Measurements from ENCODE around the gene PAK1. TPM values are rescaled to one million over a fixed set of nuclear protein-coding genes. Genes with fewer than 3 reads are reported as not detected.

PAK1 gene
- total and polyA plus RNA-seq, 2 of the 8 experiments (the other 6 are each of a cell fraction or from before 2014, with no cell fraction given), result 87.7 to 151 TPM

- H3K4me3 ChIP-seq (ENCODE audit: extremely low read depth in 1 of 4, insufficient read depth in 2 of 4, low read depth in 3 of 4, low read length in 4 of 4), result no peak overlapping the region
- no peak overlapping the region for H4K5ac ChIP-seq (ENCODE audit: insufficient read length, low read depth, low read length)
- H3K18ac ChIP-seq (ENCODE audit: extremely low read depth, low read length), result no peak overlapping the region
- H3K23ac ChIP-seq (ENCODE audit: insufficient read length), result no peak overlapping the region
- peak overlapping the region; percentile 62 for H2AFZ ChIP-seq (ENCODE audit: low read length)
- H3K9ac ChIP-seq (replicated peaks in 1 of 4; ENCODE audit: extremely low read depth in 1 of 4, low read depth in 3 of 4, low read length in 3 of 4), result no peak overlapping the region
- no peak for DNase-seq (ENCODE audit: low read depth in 1 of 2, low spot score in 2 of 2)
- no peaks in the 10 kb centered on the region for H4K20me1 ChIP-seq (replicated peaks in 1 of 2; ENCODE audit: control insufficient read depth in 1 of 2, insufficient read depth in 2 of 2, low read length in 2 of 2)
- no peak overlapping the region for H2BK15ac ChIP-seq (ENCODE audit: low read length)
- no peaks in the 10 kb centered on the region for H3K79me2 ChIP-seq (ENCODE audit: control insufficient read depth in 1 of 2, insufficient read depth in 2 of 2, low read length in 2 of 2)
- H2BK12ac ChIP-seq (ENCODE audit: low read depth, low read length), result no peak overlapping the region
- ChIA-PET POLR2A (ENCODE audit: partially characterized antibody) (interaction anchor here (0.6 kb wide), 1 partner anchor 103 kb away, joined by 3 read pairs; no protein-coding TSS in a partner anchor), CTCF (ENCODE audit: partially characterized antibody) (no interaction called here)
- H3K23me2 ChIP-seq (ENCODE audit: low read depth, low read length), result no peaks in the 10 kb centered on the region
- no peak overlapping the region for H2BK20ac ChIP-seq (ENCODE audit: low read length)
- H3K4ac ChIP-seq (replicated peaks; ENCODE audit: insufficient read length, low read depth, low read length), result no peak overlapping the region
- H4K8ac ChIP-seq (ENCODE audit: extremely low read depth, insufficient read depth, low read length), result no peak overlapping the region
- H2BK5ac ChIP-seq (ENCODE audit: low read depth, low read length), result no peak overlapping the region
- no peak for FAIRE-seq
- no peak for TF ChIP-seq JUN (IDR thresholded peaks at IDR 0.05; ENCODE audit: low read depth, low read length)
- TF ChIP-seq MAFK (IDR thresholded peaks at IDR 0.05; ENCODE audit: low read depth, low read length), result no peak
- TF ChIP-seq CBX8 (IDR thresholded peaks at IDR 0.05; ENCODE audit: borderline replicate concordance, low read depth, low read length), result no peak
- TF ChIP-seq SIRT6 (IDR thresholded peaks at IDR 0.05; ENCODE audit: low read length), result no peak
- TF ChIP-seq FOSL1 (IDR thresholded peaks at IDR 0.05; ENCODE audit: insufficient read depth, low read depth, low read length), result no peak
- no peak for TF ChIP-seq SRF (IDR thresholded peaks at IDR 0.05; ENCODE audit: low read depth, low read length)
- TF ChIP-seq, protein P1, sequence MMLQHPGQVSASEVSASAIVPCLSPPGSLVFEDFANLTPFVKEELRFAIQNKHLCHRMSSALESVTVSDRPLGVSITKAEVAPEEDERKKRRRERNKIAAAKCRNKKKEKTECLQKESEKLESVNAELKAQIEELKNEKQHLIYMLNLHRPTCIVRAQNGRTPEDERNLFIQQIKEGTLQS (IDR thresholded peaks at IDR 0.05; ENCODE audit: insufficient read depth, low read depth, low read length), result no peak
- TF ChIP-seq CHD1 (IDR thresholded peaks at IDR 0.05; ENCODE audit: low read depth, low read length), result no peak
- no peak for TF ChIP-seq GTF2F1 (IDR thresholded peaks at IDR 0.05; ENCODE audit: borderline replicate concordance, low read depth, low read length)
- no peak for TF ChIP-seq GABPA (IDR thresholded peaks at IDR 0.05; ENCODE audit: borderline replicate concordance, insufficient read depth, low read length)
- TF ChIP-seq SIX5 (IDR thresholded peaks at IDR 0.05; ENCODE audit: low read depth, low read length), result no peak
- TF ChIP-seq BRCA1 (IDR thresholded peaks at IDR 0.05; ENCODE audit: low read depth, low read length), result no peak
- TF ChIP-seq TAF1 (IDR thresholded peaks at IDR 0.05; ENCODE audit: low read depth, low read length), result no peak
- no peak for TF ChIP-seq PHF8 (conservative IDR thresholded peaks at IDR 0.05; ENCODE audit: low read depth, low read length)
- no peak for TF ChIP-seq POLR2AphosphoS5 (IDR thresholded peaks at IDR 0.05; ENCODE audit: low read depth, low read length)
- no peak for TF ChIP-seq SUZ12 (IDR thresholded peaks at IDR 0.05; ENCODE audit: low read length)
- no peak for TF ChIP-seq TBP (IDR thresholded peaks at IDR 0.05; ENCODE audit: low read depth, low read length)
- H4K91ac ChIP-seq (replicated peaks; ENCODE audit: insufficient read length, low read length), result no peak overlapping the region
- no peaks in the 10 kb centered on the region for H3K36me3 ChIP-seq (ENCODE audit: control insufficient read depth in 2 of 4, insufficient read depth in 4 of 4, low read length in 3 of 4)
- H3K14ac ChIP-seq (ENCODE audit: insufficient read length), result no peak overlapping the region
- no peak overlapping the region for H2AK5ac ChIP-seq (ENCODE audit: low read depth, low read length)
- no peak overlapping the region for H3K56ac ChIP-seq (replicated peaks; ENCODE audit: insufficient read length, low read depth, low read length)
- no peak overlapping the region for H3K27ac ChIP-seq (ENCODE audit: low read depth, low read length)
- H3K4me2 ChIP-seq (ENCODE audit: insufficient read depth in 1 of 2, low read depth in 2 of 2, low read length in 2 of 2), result no peak overlapping the region
- H3K4me1 ChIP-seq (replicated peaks in 1 of 4; ENCODE audit: control insufficient read depth in 3 of 4, insufficient read depth in 4 of 4, low read length in 3 of 4), result peaks cover 0 to 3% (median 0%) of the 10 kb centered on the region in 4 experiments; a peak in 1 of 7 replicates
- H2BK120ac ChIP-seq (replicated peaks; ENCODE audit: low read depth, low read length), result no peak overlapping the region
- no peaks in the 10 kb centered on the region for H3K79me1 ChIP-seq (ENCODE audit: low read depth, low read length)
- H3K9me3 ChIP-seq (ENCODE audit: insufficient read depth in 2 of 2, low read depth in 1 of 2, low read length in 1 of 2), result no peaks in the 10 kb centered on the region
- no peaks in the 10 kb centered on the region for H3K27me3 ChIP-seq (replicated peaks in 1 of 4; ENCODE audit: control insufficient read depth in 3 of 4, extremely low read depth in 1 of 4, insufficient read depth in 3 of 4, low read length in 3 of 4)
These were observed 165.1 kb downstream of the PAK1 start for GRCh38 chr11:77308838-77309237.
